GM18909 (cell line): ENCODE data around the gene SLC22A2.
"Not testable (repeated sequence)": the region's sequence is repeated elsewhere in the genome, so short reads cannot be mapped to it uniquely, and the experiment has no call there.

Experiments used
- ATAC-seq: cut with Tn5 transposase; IDR thresholded peaks from one replicate; pipeline ENCODE4 v1.9.1; 2021; ENCODE audit warnings: mild to moderate bottlenecking; ENCODE audit not compliant: unreplicated experiment, poor library complexity

Gene SLC22A2

DNA sequence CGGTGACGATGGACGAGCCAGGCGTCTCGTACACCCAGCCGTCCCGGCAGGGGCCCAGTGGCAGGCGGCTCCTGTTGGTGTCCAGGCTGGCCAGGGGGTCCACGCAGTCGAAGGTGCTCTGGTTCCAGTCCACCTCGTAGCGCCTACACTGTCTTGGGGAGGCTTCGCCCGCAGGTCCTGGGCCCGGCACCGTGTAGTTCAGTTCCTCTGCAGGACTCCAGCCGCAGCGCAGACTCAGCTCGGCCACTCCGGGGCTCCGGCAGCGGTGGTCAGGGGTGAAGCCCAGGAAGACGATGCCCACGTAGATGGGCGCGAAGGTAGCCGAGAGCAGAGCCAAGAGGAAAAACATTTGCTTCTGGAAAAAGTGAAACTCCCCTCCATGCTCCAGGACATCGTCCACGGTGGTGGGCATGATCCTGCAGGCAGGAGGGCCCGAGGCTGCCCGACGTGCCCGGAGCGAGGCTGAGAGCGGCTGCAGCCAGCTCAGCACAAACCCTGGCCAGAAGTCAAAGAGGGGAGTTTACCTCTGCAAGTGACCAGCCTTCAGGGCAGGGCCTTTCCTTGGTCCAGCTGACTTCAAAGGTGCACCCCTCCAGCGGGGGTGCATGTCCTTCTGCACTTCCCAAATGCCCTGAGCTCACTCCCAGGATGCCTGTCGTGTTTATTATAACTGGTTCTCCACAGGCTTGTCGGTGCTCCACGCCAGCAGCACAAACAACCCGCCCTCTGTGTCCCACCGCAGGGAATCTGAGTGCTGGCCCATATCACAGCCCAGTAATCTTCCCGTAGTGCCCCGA, at the start of gene SLC22A2:
TSS of gene SLC22A2 (minus strand) at position 476 of the 797 bp plus-strand sequence. CDS start at position 412, 64 bp downstream.
- ATAC-seq = no peak

DNA sequence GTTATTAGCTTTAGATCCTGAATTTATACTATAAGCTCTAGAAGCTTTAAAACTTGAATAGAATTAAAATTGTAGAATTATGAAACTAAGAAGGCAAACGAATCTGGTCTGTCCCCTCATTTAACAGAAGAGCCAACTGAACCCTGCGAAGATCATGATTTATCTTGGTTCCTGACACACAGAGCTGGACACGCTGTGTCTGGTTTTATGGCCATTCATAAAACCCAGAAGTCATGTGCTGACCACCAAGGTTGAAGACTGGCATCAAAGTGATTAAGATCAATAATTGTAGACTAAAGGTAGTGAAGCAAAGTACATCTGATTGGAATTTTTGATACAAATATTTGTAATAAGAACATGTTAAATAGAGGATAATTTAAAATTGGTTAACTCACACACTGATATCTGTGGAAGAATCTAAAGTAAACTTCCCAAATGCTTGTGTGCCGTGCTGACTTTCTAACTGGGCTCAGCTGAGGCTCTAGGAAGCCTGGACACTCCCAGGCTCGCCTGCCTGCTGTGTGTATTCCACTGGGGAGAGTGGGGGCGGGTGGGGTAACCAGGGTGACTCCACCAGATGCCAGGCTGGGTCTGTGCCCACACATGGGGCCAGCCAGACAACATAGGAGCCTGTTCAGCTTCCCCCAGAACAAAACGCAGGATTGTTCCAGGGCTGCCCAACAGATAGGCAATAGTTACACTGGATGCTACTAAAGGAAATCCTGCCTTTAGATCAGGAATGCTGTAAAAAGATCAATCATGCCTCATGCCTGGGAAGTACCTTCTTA, 47.5 kb upstream of the SLC22A2 start:
- no peak for ATAC-seq

DNA sequence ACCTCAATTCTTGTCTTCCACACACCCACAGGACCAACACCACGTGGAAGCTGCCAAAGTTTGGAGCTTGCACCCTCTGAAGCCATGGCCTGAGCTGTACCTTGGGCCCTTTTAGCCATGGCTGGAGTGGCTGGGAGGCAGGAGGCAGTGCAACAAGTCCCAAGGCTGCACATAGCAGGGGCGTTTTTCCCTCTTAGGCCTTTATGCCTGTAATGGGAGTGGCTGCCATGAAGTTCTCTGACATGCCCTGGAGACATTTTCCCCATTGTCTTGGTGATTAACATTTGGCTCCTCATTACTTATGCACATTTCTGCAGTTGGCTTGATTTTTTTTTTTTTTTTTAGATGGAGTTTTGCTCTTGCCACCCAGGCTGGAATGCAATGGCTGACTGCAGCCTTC, 45.2 kb upstream of the SLC22A2 start:
- ATAC-seq = no peak

DNA sequence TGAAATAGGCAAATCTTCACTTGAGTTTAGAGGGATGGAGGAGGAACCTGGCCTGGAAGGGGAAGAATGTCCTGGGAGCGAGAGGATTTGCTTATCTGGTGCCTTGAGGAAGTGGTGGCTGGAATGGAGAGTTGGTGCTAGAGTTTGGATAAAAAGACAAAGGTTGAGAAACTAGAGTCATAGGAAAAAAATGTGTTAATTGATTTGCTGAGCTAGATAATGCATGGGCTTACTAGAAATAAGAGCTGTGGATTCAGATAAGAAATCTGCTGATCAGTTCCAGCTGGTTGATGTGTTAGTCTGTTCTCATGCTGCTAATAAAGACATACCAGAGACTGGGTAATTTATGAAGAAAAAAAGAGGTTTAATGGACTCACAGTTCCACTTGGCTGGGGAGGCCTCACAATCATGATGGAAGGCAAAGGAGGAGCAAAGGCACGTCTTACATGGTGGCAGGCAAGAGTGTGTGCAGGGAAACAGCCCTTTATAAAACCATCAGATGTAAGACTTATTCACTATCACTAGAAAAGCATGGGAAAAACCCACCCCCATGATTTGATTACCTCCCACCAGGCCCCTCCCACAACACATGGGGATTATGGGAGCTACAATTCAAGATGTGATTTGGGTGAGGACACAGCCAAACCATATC, 43.9 kb upstream of the SLC22A2 start:
- not testable (repeated sequence) for ATAC-seq

DNA sequence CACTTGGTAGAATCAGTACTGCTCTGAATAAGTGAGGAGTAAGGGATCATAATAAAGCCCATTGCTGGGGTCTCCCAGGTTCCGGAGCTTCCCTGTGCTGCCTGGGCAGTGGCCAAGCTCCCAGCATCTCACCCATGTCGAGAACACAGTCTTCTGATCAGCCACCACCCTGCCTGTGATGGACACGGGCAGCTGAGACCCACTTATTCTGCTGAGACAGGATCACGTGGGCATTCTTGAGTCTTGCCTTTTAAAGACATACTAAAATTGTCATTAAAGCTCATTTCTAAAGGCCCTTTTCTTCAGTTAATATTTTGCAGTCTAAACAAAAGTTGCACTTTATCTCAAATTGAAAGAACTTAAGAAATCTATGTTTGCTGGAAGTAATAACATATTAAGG, 42.7 kb upstream of the SLC22A2 start:
- no peak for ATAC-seq

DNA sequence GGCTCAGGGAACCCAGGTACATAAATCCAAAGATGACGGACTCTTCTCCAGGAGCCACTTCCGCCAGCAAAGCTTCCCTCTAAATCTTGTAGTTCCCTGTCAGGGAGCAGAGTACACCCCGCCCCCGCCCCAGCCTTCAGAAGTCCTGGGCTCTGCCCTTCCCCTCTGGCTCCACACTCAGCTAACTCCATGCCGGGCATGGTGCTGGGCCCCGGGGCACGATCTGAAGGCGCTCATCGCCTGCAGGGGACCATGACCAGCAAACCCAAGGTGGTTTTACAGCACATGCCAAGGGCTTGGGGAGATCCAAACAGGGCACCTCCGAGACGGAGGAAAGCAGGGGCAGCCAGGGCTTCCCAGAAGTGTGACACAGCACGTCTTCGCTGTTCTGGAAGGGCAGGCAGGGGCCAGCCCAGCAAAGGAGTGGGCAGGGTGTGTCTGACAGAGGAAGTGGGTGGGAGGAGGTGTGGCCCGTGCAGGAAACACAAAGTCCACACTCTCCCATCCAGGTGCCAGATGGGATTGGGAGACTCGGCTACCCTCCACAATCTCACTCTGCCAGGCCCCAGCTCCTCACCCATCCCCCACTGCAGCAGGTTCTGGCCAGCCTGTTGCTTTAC, 41.6 kb upstream of the SLC22A2 start:
- ATAC-seq = no peak

DNA sequence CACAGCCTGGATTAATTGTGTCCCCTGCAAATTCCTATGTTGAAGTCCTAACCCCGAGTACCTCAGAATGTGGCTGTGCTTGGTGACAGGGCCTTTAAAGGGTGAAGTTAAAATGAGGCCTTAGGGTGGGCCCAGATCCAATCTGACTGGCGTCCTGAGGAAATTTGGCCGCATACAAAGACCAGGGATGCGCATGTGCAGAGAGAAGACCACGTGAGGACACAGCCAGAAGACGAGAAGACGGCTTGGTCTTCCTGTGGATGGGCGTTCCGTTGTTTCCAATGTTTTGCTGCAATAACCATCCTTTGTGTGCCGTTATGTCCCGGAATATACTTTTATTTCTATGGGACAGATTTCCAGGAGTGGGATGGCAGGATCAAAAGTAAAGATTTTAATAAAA, 40.9 kb upstream of the SLC22A2 start:
- no peak for ATAC-seq

DNA sequence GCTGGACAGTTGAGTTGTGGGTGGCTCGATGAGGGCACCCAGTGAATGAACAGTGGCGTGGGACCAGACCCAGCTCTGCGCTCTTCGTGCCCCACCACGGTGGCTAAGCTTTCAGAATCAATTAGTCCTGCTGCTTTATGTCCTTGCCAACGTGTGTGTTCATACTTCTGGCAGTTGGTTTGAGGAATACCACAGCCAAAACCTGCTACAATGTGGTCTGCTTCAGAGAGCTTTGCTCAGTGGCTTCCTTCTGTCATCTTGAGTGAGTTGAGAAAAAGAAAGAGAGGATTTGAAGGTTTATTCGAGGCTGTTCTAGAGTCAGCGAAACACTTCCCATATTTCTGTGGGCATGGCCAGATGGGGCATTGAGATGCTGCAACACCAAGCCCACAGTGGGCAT, 39.5 kb upstream of the SLC22A2 start:
- no peak for ATAC-seq

DNA sequence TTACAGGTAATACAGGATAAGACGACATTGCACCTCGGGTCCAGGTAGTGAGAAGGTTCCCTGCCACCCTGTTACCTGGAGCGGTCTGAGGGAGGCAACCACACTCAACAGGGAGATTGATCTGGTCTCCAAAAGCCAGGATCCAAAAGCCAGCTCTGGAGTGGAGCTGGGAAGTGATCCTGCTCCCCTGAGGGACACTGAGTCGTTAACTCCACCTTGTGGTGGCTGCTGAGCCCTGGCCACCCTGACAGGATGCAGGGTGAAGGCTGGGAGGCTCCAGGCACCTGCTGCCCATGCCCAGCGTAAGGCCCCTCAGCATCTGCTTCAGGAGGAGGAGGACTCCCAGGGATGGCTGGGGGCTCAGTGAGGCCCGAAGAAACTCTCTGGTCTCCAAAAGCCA, 38.7 kb upstream of the SLC22A2 start:
- ATAC-seq = no peak

DNA sequence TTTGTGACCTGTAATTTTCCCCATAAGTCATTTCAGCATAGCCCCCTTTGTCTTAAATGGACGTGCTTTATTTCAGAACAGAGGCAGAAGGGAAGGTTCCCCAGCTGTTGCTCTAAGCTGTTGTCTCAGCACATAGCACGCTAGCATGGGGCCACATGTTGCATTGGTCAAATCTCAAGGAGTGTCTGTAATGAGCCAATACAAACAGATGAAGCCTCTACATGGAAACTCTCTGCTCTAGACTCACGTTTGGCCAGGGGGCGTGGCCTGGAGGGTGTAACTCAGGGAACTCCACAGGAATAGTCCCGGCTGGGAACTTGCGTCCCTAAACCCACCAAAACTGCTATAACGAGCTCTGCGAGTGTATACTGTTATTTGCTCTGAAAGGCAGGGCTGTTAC, 35.2 kb upstream of the SLC22A2 start:
- no peak for ATAC-seq

DNA sequence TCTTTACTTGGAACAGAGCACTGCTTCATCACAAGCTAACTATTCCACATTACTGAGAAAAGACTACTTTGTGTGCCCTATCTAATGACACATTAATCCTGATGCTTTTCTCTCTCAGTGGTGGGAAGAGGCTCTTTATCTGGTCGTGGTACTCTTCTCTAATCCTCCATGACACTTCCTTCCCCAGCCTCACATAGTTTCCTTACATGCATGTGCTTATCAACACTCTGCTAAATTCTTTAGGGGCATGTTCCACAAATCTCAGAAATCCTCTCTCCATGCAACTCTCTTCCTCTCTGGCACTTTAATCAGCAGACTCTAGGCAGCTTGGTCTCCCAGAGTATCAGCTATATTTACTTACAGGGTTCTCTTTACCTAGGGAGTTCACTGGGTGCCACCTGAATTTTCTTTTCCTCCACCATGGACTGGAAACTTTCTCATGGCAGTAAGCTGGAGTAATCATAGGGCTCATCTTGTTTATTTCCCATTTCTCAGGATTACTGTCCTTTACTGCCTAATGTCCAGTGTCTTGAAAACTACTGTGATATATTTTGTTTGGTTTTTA, 27.0 kb upstream of the SLC22A2 start:
- no peak for ATAC-seq

DNA sequence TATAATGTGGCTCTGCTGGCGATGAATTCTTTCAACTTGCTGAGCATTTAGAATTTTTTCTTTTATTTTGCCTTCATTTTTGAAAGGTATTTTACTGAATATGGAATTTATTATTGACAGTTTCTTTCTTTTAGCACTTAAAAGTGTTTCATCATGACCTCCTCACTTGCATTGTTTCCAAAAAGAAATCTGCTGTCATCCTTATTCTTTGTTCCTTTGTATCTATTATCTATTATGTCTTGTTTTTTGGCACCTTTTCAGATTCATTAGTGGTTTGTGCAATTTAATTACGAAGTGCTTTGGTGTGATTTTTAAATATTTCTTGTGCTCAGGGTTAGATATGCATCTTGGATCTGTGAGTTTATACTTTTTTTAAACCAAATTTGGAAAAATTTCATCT, 26.0 kb upstream of the SLC22A2 start:
- no peak for ATAC-seq

DNA sequence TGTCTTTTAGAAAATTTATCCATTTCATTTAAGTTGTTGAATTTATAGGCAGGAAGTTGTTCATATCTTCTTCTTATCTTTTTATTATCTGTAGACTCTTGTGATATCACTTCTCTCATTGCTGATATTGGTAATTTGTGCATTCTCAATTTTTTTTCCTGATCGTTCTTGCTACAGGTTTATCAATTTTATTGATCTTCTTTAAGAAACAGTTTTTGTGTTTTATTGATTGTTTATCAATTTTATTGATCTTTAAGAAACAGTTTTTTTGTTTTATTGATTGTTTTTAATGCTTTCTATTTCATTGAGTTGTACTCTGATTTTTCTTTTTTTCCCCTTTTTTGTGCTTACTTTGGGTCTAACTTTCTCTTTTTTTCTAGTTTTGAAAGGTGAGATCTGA, 23.8 kb upstream of the SLC22A2 start:
- no peak for ATAC-seq

DNA sequence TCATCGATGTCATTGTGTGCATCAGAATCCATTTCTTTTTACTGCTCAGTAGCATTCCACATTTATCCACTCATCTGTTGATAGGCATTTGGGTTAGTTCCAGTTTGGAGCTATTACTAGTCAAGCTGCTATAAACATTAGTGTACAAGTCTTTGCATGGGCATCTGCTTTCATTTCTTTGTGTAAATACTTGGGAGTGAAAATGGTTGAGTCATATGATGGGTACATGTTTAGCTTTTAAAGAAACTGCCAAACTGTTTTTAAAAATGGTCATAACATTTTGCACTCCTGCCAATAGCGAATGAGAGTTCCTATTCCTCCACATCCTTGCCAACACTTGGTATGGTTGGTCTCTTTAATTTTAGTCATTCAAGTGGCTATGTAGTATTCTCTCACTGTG, 21.2 kb upstream of the SLC22A2 start:
- no peak for ATAC-seq

DNA sequence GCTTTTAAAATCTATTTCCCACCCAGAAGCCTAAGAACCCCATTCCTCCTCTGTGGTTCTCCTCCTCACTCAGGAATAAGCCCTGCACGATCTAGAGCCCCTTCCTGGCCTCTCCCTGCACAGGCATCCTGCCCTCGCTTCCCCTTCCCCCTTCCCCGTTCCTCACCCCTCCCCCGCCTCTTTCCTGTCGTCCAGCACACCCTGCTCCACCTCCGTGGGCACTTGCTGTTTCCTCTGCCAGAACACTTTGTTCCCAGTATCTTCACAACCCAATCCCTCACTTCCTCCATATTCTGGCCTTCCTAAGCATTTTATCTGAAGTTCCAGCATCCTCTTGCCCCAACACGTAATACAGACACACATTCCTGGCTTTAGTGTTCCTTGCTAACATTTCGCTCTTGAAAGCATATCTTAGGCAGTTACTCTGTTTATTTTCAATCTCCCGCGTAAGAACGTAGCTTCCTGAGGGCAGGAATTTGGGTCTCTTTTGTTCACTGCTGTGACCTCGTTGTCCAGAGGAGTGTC, 20.2 kb upstream of the SLC22A2 start:
- no peak for ATAC-seq

DNA sequence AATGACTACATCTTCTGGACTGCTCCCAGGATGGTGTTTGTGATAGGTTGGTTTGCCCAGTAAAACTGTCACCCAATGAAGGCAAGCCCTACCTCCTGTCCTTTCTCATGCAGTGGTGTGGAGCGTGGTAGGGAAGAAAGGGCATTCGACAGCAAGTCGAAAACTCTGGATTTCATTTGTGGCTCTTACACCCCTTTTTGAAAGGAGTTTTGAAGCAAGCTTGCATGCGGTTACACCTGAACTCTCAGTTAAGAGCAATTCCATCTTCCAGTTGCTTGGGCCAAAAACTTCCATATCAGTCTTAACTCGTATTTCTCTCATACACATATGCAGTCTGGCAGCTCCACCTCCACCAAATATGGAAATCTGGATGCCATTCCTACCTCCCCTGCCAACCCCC, 19.7 kb upstream of the SLC22A2 start:
- no peak for ATAC-seq

DNA sequence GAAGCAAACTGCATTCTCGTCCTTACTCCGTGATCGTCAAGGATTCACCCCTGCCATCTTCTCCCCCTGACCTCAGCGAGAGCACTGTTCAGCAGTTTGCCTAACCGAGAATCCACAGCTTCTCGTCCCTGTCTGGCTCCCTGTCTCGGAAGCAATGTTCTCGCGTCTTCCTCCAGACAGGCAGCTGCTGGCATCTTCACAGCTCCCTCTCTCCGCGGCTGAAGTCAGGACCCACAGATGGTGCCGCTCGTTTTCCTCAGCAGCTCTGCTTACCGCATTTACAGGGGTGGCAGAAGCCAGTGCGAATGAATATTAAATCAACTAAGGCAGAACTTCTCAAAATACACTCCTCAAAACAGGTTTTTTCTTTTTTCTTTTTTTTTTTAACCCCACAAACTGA, 18.9 kb upstream of the SLC22A2 start:
- no peak for ATAC-seq

DNA sequence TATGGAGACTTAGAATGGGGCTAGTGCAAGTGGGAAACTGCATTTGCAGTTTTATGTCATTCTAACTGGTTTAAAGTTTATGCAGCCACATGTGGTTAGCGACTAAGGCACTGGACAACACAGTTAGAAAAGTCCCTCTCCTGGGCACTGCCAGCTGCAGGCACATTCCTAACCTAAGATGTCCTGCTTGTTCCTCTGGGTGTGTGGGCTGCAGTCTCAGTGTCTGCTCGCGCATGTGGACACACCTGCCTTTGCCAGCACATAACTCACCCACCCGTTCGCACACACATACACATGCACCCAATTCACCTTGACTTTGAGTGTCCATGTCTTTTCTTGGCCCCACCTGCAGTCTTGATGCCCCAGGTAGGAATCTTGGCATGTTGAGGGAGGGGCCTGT, 18.5 kb upstream of the SLC22A2 start:
- no peak for ATAC-seq

DNA sequence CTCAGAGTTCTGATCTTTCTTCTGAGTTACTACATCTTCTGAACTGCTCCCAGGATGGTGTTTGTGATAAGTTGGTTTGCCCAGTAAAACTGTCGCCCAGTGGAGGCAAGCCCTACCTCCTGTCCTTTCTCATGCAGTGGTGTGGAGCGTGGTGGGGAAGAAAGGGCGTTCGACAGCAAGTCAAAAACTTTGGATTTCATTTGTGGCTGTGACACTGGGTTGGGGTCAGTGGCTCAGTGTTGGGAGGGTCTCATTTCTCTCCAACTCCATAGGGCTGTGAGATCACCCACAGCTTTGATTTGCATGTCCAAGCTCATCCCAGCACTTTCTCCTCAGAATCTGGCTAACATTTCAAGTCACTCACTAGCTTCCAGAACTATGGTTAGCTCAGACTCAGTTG, 17.5 kb upstream of the SLC22A2 start:
- no peak for ATAC-seq

DNA sequence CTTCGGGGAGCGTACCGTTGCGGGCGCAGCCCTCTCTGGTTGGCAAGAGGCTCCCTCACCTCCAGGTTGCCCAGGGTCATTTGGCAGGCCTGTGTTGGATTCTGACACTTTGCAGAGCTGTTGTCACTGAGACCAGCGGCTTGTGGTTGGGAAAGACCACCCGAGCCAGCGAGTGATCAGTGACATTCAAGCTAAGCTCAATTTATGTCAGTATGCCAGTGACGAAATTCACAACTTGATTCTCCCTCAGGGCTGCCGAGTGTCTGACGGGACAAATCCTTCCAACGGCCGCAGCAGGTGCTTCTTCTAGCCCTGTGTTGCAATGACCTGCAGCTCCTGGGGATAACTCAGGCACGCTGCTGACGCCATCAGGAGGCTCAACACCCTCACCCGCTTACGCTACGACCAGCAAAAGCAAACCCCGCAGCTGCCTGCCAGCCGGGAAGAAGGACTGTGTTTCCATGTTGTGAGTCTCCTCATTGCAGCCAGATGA, 16.9 kb upstream of the SLC22A2 start:
- ATAC-seq = no peak
